NB4 (cell line): Measurements from ENCODE around the gene MRTFA.

Experiments
- CTCF ChIP-seq: IDR thresholded peaks from one replicate; pipeline ENCODE4 v1.5.1; 2012; ENCODE audit warnings: low read depth, low read length
- MAX ChIP-seq: IDR thresholded peaks from 2 replicates; pipeline ENCODE4 v1.6.1; 2011; ENCODE audit warnings: low read depth, low read length
- POLR2A ChIP-seq: IDR thresholded peaks from 2 replicates; pipeline ENCODE4 v1.6.1; 2011; ENCODE audit warnings: mild to moderate bottlenecking; ENCODE audit not compliant: insufficient read length; ENCODE audit errors: extremely low read depth

GRCh38 chr22:40679249-40679963, 42.9 kb upstream of the MRTFA start, which contains the start of gene MCHR1:
- TF ChIP-seq CTCF, result no peak
- no peak for TF ChIP-seq POLR2A
- TF ChIP-seq MAX, result no peak
